IMR-90 (cell line): ENCODE results near the gene MBOAT2. TPM values are rescaled to one million over a fixed set of nuclear protein-coding genes. Genes with fewer than 3 reads are reported as not detected.

Experiments
- ATAC-seq: fragments of 200-7000 bp; cut with Tn5 transposase; 2 replicates; pipeline ENCODE4 v1.9.1; 2020; ENCODE audit warnings: low read depth, mild to moderate bottlenecking, moderate library complexity
- BruUV-seq: library from RNA; stranded (reverse); fragments of 400-500 nt; replicated peaks from 2 replicates; lab custom pipeline; 2021; lab: Mats Ljungman, UMichigan
- CTCF ChIA-PET: fragments of 300-600 bp; formaldehyde crosslinking; extraction: SDS; loops from one replicate; lab custom pipeline; 2021; ENCODE audit warnings: antibody characterized with exemption; lab: Yijun Ruan, JAX
- POLR2A ChIA-PET: fragments of 300-600 bp; sonication (Branson Sonifier 250); formaldehyde crosslinking; loops from one replicate; lab custom pipeline; 2022; ENCODE audit warnings: antibody characterized with exemption; ENCODE audit not compliant: unreplicated experiment; lab: Charles Lee
- DNase-seq: peaks from one replicate; pipeline ENCODE4 v3.0.0; 2013
- H2AFZ ChIP-seq: replicated peaks from 2 replicates; pipeline ENCODE3; 2013; ENCODE audit warnings: low read length, mild to moderate bottlenecking; ENCODE audit not compliant: poor library complexity
- H2AK5ac ChIP-seq: 2 replicates; pipeline ENCODE4 v1.6.1; 2013; ENCODE audit warnings: low read depth, low read length, inconsistent platforms
- H2AK9ac ChIP-seq: replicated peaks from 2 replicates; pipeline ENCODE3; 2013; ENCODE audit warnings: mild to moderate bottlenecking, low read depth, low read length, moderate library complexity; ENCODE audit not compliant: poor library complexity
- H2BK120ac ChIP-seq: 2 replicates; pipeline ENCODE4 v1.6.1; 2013; ENCODE audit warnings: low read depth, low read length, inconsistent platforms
- H2BK15ac ChIP-seq: 3 replicates; pipeline ENCODE4 v1.6.1; 2013; ENCODE audit warnings: low read depth, low read length, inconsistent platforms
- H2BK20ac ChIP-seq: 2 replicates; pipeline ENCODE4 v1.6.1; 2013; ENCODE audit warnings: low read depth, mild to moderate bottlenecking, inconsistent platforms, low read length, moderate library complexity
- H2BK5ac ChIP-seq: 2 replicates; pipeline ENCODE4 v1.6.1; 2013; ENCODE audit warnings: mild to moderate bottlenecking, low read depth, low read length, inconsistent platforms; ENCODE audit not compliant: poor library complexity, severe bottlenecking
- H3K14ac ChIP-seq: replicated peaks from 2 replicates; pipeline ENCODE4 v1.6.1; 2013; ENCODE audit warnings: low read depth, low read length, inconsistent platforms
- H3K18ac ChIP-seq: 2 replicates; pipeline ENCODE4 v1.6.1; 2013; ENCODE audit warnings: low read depth, low read length, control low read depth
- H3K23ac ChIP-seq: 2 replicates; pipeline ENCODE4 v1.6.1; 2013; ENCODE audit warnings: low read depth, low read length, inconsistent platforms
- H3K27ac ChIP-seq: 2 replicates; pipeline ENCODE4 v1.5.1; 2013; ENCODE audit warnings: mild to moderate bottlenecking, control low read depth, low read length; ENCODE audit not compliant: insufficient read depth
- H3K27me3 ChIP-seq: 2 replicates; pipeline ENCODE4 v1.6.1; 2013; ENCODE audit warnings: low read length; ENCODE audit not compliant: control insufficient read depth, insufficient read depth
- H3K36me3 ChIP-seq: 2 replicates; pipeline ENCODE4 v1.6.1; 2013; ENCODE audit warnings: low read length, mixed read lengths; ENCODE audit not compliant: control insufficient read depth, insufficient read depth
- H3K4ac ChIP-seq: 2 replicates; pipeline ENCODE4 v1.6.1; 2013; ENCODE audit warnings: low read depth, low read length, inconsistent platforms
- H3K4me1 ChIP-seq: 2 replicates; pipeline ENCODE4 v1.6.1; 2013; ENCODE audit warnings: low read length, mixed read lengths; ENCODE audit not compliant: control insufficient read depth, insufficient read depth
- H3K4me2 ChIP-seq: 2 replicates; pipeline ENCODE4 v1.6.1; 2013; ENCODE audit warnings: low read depth, mild to moderate bottlenecking, control low read depth, low read length, moderate library complexity
- H3K4me3 ChIP-seq: 2 replicates; pipeline ENCODE4 v1.5.1; 2013; ENCODE audit warnings: low read depth, mild to moderate bottlenecking, control low read depth, low read length, moderate library complexity; ENCODE audit not compliant: insufficient read depth
- H3K56ac ChIP-seq: 2 replicates; pipeline ENCODE4 v1.6.1; 2013; ENCODE audit warnings: low read length, inconsistent platforms; ENCODE audit not compliant: insufficient read depth; ENCODE audit errors: extremely low read depth
- H3K79me1 ChIP-seq, 2 experiments: 2 replicates each; pipeline ENCODE4 v1.6.1; 2013; ENCODE audit warnings: low read length in 2 of 2, inconsistent platforms in 1 of 2, low read depth in 1 of 2
- H3K9ac ChIP-seq: 2 replicates; pipeline ENCODE4 v1.6.1; 2013; ENCODE audit warnings: low read depth, low read length, control low read depth
- H3K9me1 ChIP-seq: 2 replicates; pipeline ENCODE4 v1.6.1; 2013; ENCODE audit warnings: low read length, inconsistent platforms; ENCODE audit not compliant: insufficient read depth
- H3K9me3 ChIP-seq: 2 replicates; pipeline ENCODE4 v1.6.1; 2013; ENCODE audit warnings: low read length; ENCODE audit not compliant: control insufficient read depth, insufficient read depth
- H4K20me1 ChIP-seq: 2 replicates; pipeline ENCODE4 v1.6.1; 2013; ENCODE audit warnings: low read length, inconsistent platforms; ENCODE audit not compliant: insufficient read depth
- H4K5ac ChIP-seq: 2 replicates; pipeline ENCODE4 v1.6.1; 2013; ENCODE audit warnings: mild to moderate bottlenecking, low read depth, low read length, control low read depth
- H4K8ac ChIP-seq, 2 experiments: 2 replicates each; pipeline ENCODE4 v1.6.1; 2013; ENCODE audit warnings: low read depth in 2 of 2, low read length in 2 of 2, control low read depth in 1 of 2, inconsistent platforms in 1 of 2
- H4K91ac ChIP-seq: 2 replicates; pipeline ENCODE4 v1.6.1; 2013; ENCODE audit warnings: low read depth, low read length, inconsistent platforms; ENCODE audit not compliant: insufficient read depth
- MAZ ChIP-seq: IDR thresholded peaks from 2 replicates; pipeline ENCODE4 v1.6.1; 2012; ENCODE audit warnings: low read depth, mild to moderate bottlenecking, low read length, improper control_type of control experiment, moderate library complexity, borderline replicate concordance
- POLR2A ChIP-seq: IDR thresholded peaks from 2 replicates; pipeline ENCODE4 v1.6.1; 2012; ENCODE audit warnings: mild to moderate bottlenecking, low read depth, low read length
- RFX5 ChIP-seq: IDR thresholded peaks from 2 replicates; pipeline ENCODE4 v1.8.0; 2012; ENCODE audit warnings: low read depth, mild to moderate bottlenecking, low read length, moderate library complexity
- WGBS, 2 experiments: methylation state at CpG; one replicate each; pipeline versions ENCODE4 v1.1.5 to v1.1.7; 2013; ENCODE audit warnings: missing lambda C conversion rate in 2 of 2; ENCODE audit not compliant: insufficient read length in 1 of 2; ENCODE audit errors: extremely low coverage in 2 of 2; 5-methylcytosine and 5-hydroxymethylcytosine counted together
- dilution Hi-C: fragments of 300-500 bp; cut with HindIII; formaldehyde crosslinking; loops from one replicate; pipeline ENCODE4 v1.14.3; 2018; ENCODE audit warnings: low sequenced_read_pairs; ENCODE audit not compliant: unreplicated experiment
- in situ Hi-C: fragments of 300-500 bp; cut with MboI; formaldehyde crosslinking; loops from 3 replicates; pipeline ENCODE4 v1.14.3; 2019; ENCODE audit warnings: low sequenced_read_pairs, inconsistent platforms, mixed read lengths
- intact Hi-C: fragments of 100-400 bp; cut with micrococcal nuclease; formaldehyde crosslinking; loops from 2 replicates; pipeline ENCODE4 v1.10.0; 2022
- polyA plus RNA-seq, 3 experiments: library from polyadenylated mRNA; depleted of rRNA; stranded (reverse); fragments of >200 nt; gene quantifications; 2 replicates each; pipeline ENCODE4 v1.2.3, GENCODE V29; 2012; ENCODE audit warnings: low replicate concordance in 1 of 3
- total RNA-seq: library from RNA; depleted of rRNA; stranded (reverse); fragments of >200 nt; gene quantifications from 2 replicates; pipeline ENCODE4 v1.2.3, GENCODE V29; 2012
- TF ChIP-seq, protein P1 (sequence below): fragments of 150-350 bp; IDR thresholded peaks from 2 replicates; pipeline ENCODE4 v1.6.1; 2017; ENCODE audit warnings: mild to moderate bottlenecking, antibody characterized with exemption, low read length, low read depth
- TF ChIP-seq, protein P2 (sequence below): fragments of 150-350 bp; IDR thresholded peaks from 2 replicates; pipeline ENCODE4 v1.6.1; 2016; ENCODE audit warnings: low read depth, mild to moderate bottlenecking, low read length, moderate library complexity, borderline replicate concordance

Gene MBOAT2
- total and polyA plus RNA-seq, 2 of the 4 experiments (the other 2 are of a cell fraction), result 33.9 to 102 TPM

DNA sequence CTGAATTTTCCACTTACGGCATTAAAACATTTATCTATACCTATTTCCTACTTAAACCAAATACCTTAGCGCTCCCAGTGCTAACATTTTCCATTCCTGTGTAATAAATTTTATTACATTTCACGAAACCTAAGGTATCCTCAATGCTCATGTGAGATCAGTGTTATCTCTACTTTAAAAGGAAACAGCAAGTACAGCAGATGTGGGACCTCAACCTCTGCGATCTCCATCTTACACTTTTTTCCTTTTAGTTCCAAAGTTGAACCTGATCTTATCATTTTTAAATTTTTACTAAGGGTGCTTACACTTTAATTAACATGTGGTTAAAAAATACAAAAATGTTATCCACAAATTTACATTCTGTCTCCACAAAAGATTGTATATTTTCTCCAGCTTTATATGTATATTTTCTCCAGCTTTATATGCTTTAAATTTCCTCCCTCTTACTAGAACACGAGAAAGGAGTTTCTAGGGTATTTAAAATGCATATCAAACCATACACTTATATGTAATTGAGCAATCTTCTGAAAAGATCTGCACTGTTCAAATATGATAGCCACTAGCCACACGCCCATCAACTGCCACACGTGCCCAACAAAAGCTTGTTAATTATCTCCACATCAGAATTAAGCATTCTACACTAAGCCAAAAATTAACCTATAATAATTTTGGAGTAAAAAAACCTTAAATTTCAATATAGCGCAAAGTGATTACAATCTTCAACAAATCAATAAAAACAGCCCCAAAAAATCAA lies 38.1 kb downstream of the MBOAT2 start:
- Histone ChIP-seq H3K27ac (no peak overlapping the region), H3K9me1 (0 out of 2 replicates have a peak, but pooled peaks cover 2% of the 10 kb centered on the region), H3K36me3 (no peaks in the 10 kb centered on the region), H3K23ac (no peak overlapping the region), H3K4ac (no peak overlapping the region), H2BK15ac (no peak overlapping the region), H3K4me1 (no peaks in the 10 kb centered on the region), H2BK120ac (no peak overlapping the region), H4K20me1 (peaks cover 3% of the 10 kb centered on the region; the same call in 1 of the 2 replicates), H2AK5ac (no peak overlapping the region), H3K27me3 (no peaks in the 10 kb centered on the region), H4K5ac (no peak overlapping the region), H2AK9ac (no peak overlapping the region), H3K14ac (no peak overlapping the region), H3K56ac (no peak overlapping the region), H2BK5ac (no peak overlapping the region), H3K9me3 (no peaks in the 10 kb centered on the region), H3K79me1 (peaks cover 23 to 29% of the 10 kb centered on the region in 2 experiments), H3K18ac (no peak overlapping the region), H3K4me3 (no peak overlapping the region), H2AFZ (no peak overlapping the region), H3K4me2 (no peak overlapping the region), H4K8ac (no peak overlapping the region), H4K91ac (no peak overlapping the region), H3K9ac (no peak overlapping the region), H2BK20ac (no peak overlapping the region)
- no peak for ATAC-seq
- TF ChIP-seq, protein P1, sequence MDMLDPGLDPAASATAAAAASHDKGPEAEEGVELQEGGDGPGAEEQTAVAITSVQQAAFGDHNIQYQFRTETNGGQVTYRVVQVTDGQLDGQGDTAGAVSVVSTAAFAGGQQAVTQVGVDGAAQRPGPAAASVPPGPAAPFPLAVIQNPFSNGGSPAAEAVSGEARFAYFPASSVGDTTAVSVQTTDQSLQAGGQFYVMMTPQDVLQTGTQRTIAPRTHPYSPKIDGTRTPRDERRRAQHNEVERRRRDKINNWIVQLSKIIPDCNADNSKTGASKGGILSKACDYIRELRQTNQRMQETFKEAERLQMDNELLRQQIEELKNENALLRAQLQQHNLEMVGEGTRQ, result no peak
- TF ChIP-seq RFX5 (no peak), POLR2A (no peak), MAZ (no peak)
- TF ChIP-seq, protein P2, sequence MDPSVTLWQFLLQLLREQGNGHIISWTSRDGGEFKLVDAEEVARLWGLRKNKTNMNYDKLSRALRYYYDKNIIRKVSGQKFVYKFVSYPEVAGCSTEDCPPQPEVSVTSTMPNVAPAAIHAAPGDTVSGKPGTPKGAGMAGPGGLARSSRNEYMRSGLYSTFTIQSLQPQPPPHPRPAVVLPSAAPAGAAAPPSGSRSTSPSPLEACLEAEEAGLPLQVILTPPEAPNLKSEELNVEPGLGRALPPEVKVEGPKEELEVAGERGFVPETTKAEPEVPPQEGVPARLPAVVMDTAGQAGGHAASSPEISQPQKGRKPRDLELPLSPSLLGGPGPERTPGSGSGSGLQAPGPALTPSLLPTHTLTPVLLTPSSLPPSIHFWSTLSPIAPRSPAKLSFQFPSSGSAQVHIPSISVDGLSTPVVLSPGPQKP, result no peak
- ChIA-PET CTCF (interaction anchor here (0.8 to 1.1 kb wide), 3 partner anchors 9 to 138 kb away, joined by 3 read pairs; no protein-coding TSS in a partner anchor), POLR2A (no interaction called here)
- BruUV-seq, result no TSS peak
- WGBS, 2 experiments, result 100% methylated on average over 2 of the region's 8 CpGs; no CpG with 5 or more reads in 1 of the 2 experiments
- in situ Hi-C loops (no loop called here), intact Hi-C loops (no loop called here), dilution Hi-C loops (no loop called here)
- DNase-seq, result no peak
